Stimulated activated naive CD8-positive, alpha-beta T cell treated with anti-CD3 and anti-CD28 coated beads, Interleukin-15, Interleukin-2, amounts not matched to agents 100 ng/mL and 50 ng/mL, for 24 hours (primary cell): ENCODE measurements around the gene ATP13A3.
"Not testable (repeated sequence)": the region's sequence is repeated elsewhere in the genome, so short reads cannot be mapped to it uniquely, and the experiment has no call there.

Experiments
- H3K27ac Mint-ChIP-seq: one replicate; pipeline ENCODE4 v1.8.0; 2021; ENCODE audit warnings: mild to moderate bottlenecking, mixed read lengths
- H3K27me3 Mint-ChIP-seq: one replicate; pipeline ENCODE4 v1.8.0; 2021; ENCODE audit warnings: mixed read lengths
- H3K36me3 Mint-ChIP-seq: one replicate; pipeline ENCODE4 v1.8.0; 2021; ENCODE audit warnings: low read depth, mixed read lengths
- H3K4me1 Mint-ChIP-seq: one replicate; pipeline ENCODE4 v1.8.0; 2021; ENCODE audit warnings: low read depth, mixed read lengths
- H3K4me3 Mint-ChIP-seq: one replicate; pipeline ENCODE4 v1.8.0; 2021; ENCODE audit warnings: mild to moderate bottlenecking, mixed read lengths
- H3K9me3 Mint-ChIP-seq: one replicate; pipeline ENCODE4 v1.8.0; 2021; ENCODE audit warnings: mixed read lengths

The ATP13A3 gene

DNA sequence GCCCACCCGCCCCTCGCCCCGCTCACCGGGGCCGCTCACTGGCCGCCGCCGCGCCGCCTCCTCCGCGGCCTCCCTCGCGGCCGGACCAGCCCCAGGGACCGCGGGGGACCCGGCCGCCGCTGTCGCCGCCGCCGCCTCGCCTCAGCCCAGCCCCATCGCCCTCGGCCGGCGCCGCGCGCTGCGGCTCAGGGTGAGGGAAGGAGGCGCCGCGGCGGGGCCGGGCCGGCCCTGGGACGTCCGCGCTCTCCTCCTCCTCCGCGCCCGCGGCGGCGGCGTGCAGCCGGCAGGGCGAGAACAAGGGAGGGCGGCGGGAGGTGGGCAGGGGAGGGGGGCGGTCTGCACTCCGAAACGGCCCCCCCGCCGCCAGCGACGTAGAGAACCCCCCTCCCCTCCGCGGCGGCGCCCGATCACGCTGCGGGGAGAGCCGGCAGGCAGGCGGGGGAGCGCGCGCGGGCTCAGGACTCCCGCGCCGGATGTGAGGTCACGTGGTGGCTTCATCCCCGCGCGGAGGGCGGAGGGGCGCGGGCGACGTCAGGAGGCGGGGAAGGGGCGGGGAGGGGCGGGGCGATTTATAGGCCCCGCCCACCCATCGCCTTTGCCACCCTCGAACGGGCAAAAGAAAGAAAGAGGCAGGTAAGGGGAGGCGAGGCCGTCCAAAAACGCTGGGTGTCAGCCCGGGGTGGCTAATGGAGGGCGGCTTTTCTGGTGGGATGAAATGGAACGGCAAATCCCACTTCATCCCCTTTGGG lies at the start of gene ATP13A3:
TSS of gene ATP13A3 (minus strand) at position 463 of the 749 bp plus-strand sequence. CDS start 24,812 bp downstream, outside the sequence.
- Mint-ChIP-seq H3K4me3 (peak within 1 kb of the TSS; percentile 89), H3K9me3 (no peaks in the 10 kb centered on the region)

DNA sequence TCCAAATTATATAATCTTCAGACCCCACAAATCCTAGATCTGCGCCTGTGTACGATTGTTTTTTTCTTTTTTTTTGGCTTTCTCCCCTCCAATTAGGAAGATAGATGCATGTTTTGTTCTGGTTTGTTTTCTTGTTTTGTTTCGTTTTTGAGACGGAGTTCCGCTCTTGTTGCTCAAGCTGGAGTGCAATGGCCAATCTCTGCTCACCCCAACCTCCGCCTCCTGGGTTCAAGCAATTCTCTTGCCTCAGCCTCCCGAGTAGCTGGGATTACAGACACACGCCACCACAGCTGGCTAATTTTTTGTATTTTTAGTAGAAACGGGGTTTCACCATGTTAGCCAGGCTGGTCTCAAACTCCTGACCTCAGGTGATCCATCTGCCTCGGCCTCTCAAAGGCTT lies 48.4 kb upstream of the ATP13A3 start:
- H3K4me3 Mint-ChIP-seq, H3K36me3 Mint-ChIP-seq, H3K27ac Mint-ChIP-seq, H3K4me1 Mint-ChIP-seq, H3K27me3 Mint-ChIP-seq: not testable (repeated sequence)
- peaks cover 11% of the 10 kb centered on the region for H3K9me3 Mint-ChIP-seq

More for the DNA sequence above, at the start of gene ATP13A3:
- H3K27me3 Mint-ChIP-seq = peaks cover 5% of the 10 kb centered on the region
- H3K27ac Mint-ChIP-seq = peak within 1 kb of the TSS; percentile 93
- H3K36me3 Mint-ChIP-seq = peaks cover 27% of the 10 kb centered on the region
- H3K4me1 Mint-ChIP-seq = peaks cover 72% of the 10 kb centered on the region

DNA sequence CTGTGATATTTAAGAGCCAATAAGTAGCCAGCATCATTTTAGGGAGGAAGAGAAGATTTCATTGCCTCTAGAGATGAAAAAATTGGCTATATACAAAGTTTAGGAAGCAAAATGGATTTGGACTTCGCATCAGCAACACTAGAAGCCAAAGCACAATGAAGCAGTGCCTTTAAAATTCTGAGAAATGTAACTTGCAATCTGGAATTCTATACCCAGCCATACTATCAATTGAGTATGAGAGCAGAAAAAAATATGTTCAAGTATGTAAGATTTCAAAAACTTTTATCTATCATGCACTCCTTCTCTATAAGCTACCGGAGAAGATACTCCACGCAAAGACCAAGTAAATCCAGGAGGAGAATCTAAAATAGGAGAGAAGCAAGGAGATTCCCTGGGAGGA lies 47.4 kb upstream of the ATP13A3 start:
- H3K4me3 Mint-ChIP-seq = no peak overlapping the region
- H3K9me3 Mint-ChIP-seq = peaks cover 11% of the 10 kb centered on the region
- H3K4me1 Mint-ChIP-seq = no peaks in the 10 kb centered on the region
- H3K27me3 Mint-ChIP-seq = no peaks in the 10 kb centered on the region
- no peaks in the 10 kb centered on the region for H3K36me3 Mint-ChIP-seq
- H3K27ac Mint-ChIP-seq = no peak overlapping the region

DNA sequence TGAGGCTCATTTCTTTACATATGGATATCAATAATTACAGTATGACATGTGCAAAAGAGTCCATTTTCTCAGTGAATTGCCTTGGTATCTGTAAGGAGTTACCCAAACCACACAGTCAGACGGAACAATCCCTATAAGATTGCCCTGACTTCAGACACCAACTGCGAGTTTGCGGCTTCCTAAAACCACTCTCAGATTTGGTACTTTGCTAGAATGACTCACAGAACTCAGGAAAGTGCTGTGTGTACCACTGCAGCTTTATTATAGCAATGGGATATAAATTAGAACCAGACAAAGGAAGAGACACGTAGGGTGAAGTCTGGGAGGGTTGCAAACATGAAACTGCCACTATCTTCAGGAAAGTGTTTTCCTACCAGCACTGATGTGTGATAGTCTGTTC lies 45.8 kb upstream of the ATP13A3 start:
- H3K27ac Mint-ChIP-seq = no peak overlapping the region
- H3K4me3 Mint-ChIP-seq = no peak overlapping the region
- H3K4me1 Mint-ChIP-seq = no peaks in the 10 kb centered on the region
- no peaks in the 10 kb centered on the region for H3K27me3 Mint-ChIP-seq
- no peaks in the 10 kb centered on the region for H3K36me3 Mint-ChIP-seq
- peaks cover 11% of the 10 kb centered on the region for H3K9me3 Mint-ChIP-seq

DNA sequence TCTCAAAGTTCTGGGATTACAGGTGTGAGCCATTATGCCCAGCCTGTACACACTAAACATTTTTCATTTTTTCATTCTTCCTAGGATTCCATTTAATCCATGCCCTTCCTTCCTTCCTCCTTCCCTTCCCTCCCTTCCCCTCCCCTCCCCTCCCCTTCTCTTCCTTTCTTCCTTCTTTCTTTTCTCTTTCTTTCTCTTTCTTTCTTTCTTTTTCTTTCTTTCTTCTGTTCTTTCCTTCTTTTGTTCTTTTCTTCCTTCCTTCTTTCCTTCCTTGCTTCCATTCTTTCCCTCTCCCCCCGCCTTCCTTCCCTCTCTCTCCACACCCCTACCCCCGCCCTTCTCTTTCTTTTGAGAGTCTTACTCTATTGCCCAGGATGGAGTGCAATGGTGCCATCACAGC lies 40.9 kb upstream of the ATP13A3 start:
- peaks cover 3% of the 10 kb centered on the region for H3K4me1 Mint-ChIP-seq
- no peaks in the 10 kb centered on the region for H3K9me3 Mint-ChIP-seq
- H3K27ac Mint-ChIP-seq = no peak overlapping the region
- no peaks in the 10 kb centered on the region for H3K36me3 Mint-ChIP-seq
- no peak overlapping the region for H3K4me3 Mint-ChIP-seq
- H3K27me3 Mint-ChIP-seq = no peaks in the 10 kb centered on the region

DNA sequence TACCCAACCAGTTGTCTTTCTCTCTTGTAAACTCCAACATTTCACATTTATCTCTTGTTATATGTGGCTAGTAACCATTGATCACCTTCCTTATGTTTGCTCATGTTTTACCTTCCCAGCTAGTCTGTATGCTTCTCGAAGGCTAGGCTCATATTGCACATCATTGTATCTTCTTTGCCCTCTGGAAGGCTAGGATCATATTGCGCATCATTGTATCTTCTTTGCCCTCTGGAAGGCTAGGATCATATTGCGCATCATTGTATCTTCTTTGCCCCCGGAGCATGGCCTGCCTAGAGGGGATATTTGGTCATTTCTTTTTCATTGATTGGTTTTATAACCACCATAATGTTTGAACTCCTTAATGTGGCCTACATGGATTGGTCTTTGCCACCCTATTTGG lies 39.4 kb upstream of the ATP13A3 start:
- Mint-ChIP-seq H3K4me3 (no peak overlapping the region), H3K4me1 (peaks cover 8% of the 10 kb centered on the region), H3K36me3 (no peaks in the 10 kb centered on the region), H3K9me3 (no peaks in the 10 kb centered on the region), H3K27me3 (peaks cover 4% of the 10 kb centered on the region), H3K27ac (no peak overlapping the region)

DNA sequence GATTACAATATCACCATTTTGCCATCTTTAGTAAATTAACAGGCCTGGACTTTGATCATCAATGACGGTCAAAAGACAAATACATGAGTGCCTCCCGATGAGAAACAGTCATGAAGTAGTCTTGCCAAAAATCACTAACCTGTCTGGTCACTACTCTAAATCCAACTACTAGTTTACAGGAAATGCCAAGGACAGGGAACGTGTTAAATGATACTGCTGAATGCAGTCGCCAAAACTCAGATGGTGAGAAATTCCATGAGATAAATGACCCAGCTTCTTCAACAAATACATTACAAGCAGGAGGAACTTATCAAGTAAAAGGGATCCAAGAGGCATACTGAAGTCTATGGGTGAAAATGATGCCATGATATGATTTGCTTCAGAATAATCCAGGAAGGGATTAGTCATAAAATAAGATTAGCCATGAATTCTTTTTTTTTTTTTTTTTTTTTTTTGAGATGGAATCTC lies 35.8 kb upstream of the ATP13A3 start:
- Mint-ChIP-seq H3K36me3 (no peaks in the 10 kb centered on the region), H3K27me3 (peaks cover 4% of the 10 kb centered on the region), H3K27ac (no peak overlapping the region), H3K4me1 (peaks cover 35% of the 10 kb centered on the region), H3K9me3 (no peaks in the 10 kb centered on the region), H3K4me3 (no peak overlapping the region)

DNA sequence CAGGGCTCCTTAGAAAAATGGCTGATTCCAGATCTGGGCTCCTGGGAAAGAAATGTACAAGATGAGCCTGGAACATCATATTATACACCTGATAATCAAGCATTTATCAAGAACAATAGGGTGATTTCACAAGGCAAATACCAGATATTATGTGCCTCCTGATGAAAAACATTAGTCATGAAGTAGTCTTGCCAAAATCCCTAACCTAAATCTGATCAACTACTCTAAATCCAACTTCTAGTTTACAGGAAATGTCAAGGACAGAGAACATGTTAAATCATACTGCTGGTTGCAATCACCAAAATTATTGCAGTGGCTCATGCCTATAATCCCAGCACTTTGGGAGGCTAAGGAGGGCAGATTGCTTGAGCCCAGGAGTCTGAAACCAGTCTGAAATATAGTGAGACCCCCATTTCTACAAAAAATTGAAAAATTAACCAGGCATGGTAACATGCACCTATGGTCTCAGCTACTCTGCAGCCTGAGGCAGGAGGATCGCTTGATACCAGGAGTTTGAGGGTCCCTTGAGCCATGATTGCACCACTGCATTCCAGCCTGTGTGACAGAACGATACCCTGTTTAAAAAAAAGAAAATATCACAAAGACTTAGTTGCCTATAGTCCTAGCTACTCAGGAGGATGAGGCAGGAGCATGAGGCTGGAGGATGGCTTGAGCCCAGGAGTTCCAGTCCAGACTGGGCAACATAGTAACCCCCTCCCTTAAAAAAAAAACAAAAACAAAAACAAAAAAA lies 34.9 kb upstream of the ATP13A3 start:
- H3K9me3 Mint-ChIP-seq = no peaks in the 10 kb centered on the region
- H3K4me1 Mint-ChIP-seq = peaks cover 32% of the 10 kb centered on the region
- H3K4me3 Mint-ChIP-seq = no peak overlapping the region
- H3K27ac Mint-ChIP-seq = no peak overlapping the region
- H3K27me3 Mint-ChIP-seq = peaks cover 4% of the 10 kb centered on the region
- H3K36me3 Mint-ChIP-seq = no peaks in the 10 kb centered on the region

DNA sequence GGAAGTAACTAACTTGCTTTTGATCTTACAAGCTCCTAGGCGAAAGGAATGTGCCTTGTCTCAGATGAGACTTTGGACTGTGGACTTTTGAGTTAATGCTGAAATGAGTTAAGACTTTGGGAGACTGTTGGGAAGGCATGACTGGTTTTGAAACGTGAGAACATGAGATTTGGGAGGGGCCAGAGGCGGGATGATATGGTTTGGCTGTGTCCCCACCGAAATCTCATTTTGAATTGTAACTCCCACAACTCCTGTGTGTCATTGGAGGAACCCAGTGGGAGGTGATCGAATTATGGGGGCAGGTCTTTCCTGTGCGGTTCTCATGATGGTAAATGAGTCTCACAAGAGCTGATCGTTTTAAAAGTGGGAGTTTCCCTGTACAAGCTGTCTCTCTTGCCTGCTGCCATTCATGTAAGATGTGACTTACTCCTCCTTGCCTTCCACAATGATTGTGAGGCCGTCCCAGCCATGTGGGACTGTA lies 33.9 kb upstream of the ATP13A3 start:
- not testable (repeated sequence) for H3K9me3 Mint-ChIP-seq, H3K27me3 Mint-ChIP-seq, H3K36me3 Mint-ChIP-seq, H3K27ac Mint-ChIP-seq, H3K4me3 Mint-ChIP-seq
- peaks cover 32% of the 10 kb centered on the region for H3K4me1 Mint-ChIP-seq

DNA sequence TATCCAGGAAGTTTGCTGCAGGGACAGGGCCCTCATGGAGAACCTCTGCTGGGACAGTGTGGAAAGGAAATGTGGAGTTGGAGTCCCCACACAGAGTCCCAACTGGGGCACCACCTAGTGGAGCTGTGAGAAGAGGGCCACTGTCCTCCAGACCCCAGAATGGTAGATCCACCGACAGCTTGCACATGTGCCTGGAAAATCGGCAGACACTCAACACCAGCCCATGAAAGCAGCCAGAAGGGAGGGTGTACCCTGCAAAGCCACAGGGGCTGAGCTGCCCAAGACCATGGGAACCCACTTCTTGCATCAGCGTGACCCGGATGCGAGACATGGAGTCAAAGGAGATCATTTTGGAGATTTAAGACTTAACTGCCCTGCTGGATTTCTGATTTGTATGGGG lies 33.4 kb upstream of the ATP13A3 start:
- H3K9me3 Mint-ChIP-seq, H3K36me3 Mint-ChIP-seq, H3K4me3 Mint-ChIP-seq, H3K27me3 Mint-ChIP-seq, H3K27ac Mint-ChIP-seq: not testable (repeated sequence)
- peaks cover 32% of the 10 kb centered on the region for H3K4me1 Mint-ChIP-seq

DNA sequence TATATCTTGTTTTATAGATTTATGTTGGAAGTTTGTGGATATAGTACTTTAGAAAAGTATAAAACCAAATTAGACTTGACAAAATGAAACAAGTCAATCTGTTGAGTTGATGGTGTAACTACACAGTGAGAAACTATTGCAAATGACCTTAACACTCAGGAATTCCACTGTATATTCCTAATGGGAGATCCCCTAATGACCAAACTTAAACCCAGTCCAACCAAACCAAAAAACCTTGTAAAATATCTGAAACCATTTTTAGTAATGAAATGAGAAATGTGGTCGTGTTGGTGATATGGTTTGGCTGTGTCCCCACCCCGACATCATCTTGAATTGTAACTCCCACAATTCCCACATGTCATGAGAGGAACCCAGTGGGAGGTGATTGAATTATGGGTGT lies 31.9 kb upstream of the ATP13A3 start:
- H3K9me3 Mint-ChIP-seq = no peaks in the 10 kb centered on the region
- H3K27ac Mint-ChIP-seq = no peak overlapping the region
- H3K4me1 Mint-ChIP-seq = peaks cover 32% of the 10 kb centered on the region
- H3K36me3 Mint-ChIP-seq = no peaks in the 10 kb centered on the region
- peaks cover 11% of the 10 kb centered on the region for H3K27me3 Mint-ChIP-seq
- H3K4me3 Mint-ChIP-seq = no peak overlapping the region

DNA sequence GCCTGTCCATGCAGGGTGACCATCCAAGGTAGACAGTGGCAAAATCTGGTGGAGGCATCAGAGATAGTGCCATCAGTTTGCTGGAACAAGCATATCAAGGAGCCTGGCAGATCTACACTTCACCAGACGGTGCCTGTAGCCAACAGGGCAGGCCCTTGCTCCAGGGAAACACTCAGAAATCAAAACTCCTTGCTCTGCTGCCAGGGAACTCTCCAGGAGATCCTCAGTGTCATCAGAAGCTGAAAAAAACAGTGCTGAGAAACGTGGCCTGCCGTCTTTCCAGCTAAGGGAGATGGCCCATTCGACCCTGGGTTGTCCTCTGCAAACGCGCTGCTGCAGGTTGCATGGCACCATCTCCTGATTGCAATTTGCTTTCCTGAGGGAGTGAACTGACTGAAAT lies 30.5 kb upstream of the ATP13A3 start:
- H3K36me3 Mint-ChIP-seq = no peaks in the 10 kb centered on the region
- peaks cover 11% of the 10 kb centered on the region for H3K27me3 Mint-ChIP-seq
- H3K4me1 Mint-ChIP-seq = peaks cover 32% of the 10 kb centered on the region
- no peak overlapping the region for H3K4me3 Mint-ChIP-seq
- no peaks in the 10 kb centered on the region for H3K9me3 Mint-ChIP-seq
- no peak overlapping the region for H3K27ac Mint-ChIP-seq

DNA sequence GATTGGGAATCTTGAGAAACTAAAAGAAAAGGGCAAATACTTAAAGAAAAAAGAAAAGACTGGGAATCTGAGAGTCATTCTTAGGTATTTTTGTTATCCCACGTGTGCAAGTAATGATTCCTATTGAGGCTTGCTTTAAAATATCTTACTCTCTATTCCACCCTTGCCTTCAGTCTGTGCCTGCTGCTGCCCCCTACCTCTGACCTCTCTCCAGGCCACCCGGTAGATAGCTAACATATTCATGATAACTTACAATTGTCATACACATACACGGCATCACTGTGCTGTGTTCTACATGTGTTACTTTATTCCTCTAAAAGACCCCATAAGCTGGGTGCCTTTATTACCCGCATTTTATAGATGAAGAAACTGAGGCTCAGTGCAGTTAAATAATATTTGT lies 27.8 kb upstream of the ATP13A3 start:
- H3K9me3 Mint-ChIP-seq = no peaks in the 10 kb centered on the region
- H3K4me3 Mint-ChIP-seq = no peak overlapping the region
- no peak overlapping the region for H3K27ac Mint-ChIP-seq
- peaks cover 7% of the 10 kb centered on the region for H3K27me3 Mint-ChIP-seq
- no peaks in the 10 kb centered on the region for H3K36me3 Mint-ChIP-seq
- H3K4me1 Mint-ChIP-seq = peaks cover 14% of the 10 kb centered on the region

DNA sequence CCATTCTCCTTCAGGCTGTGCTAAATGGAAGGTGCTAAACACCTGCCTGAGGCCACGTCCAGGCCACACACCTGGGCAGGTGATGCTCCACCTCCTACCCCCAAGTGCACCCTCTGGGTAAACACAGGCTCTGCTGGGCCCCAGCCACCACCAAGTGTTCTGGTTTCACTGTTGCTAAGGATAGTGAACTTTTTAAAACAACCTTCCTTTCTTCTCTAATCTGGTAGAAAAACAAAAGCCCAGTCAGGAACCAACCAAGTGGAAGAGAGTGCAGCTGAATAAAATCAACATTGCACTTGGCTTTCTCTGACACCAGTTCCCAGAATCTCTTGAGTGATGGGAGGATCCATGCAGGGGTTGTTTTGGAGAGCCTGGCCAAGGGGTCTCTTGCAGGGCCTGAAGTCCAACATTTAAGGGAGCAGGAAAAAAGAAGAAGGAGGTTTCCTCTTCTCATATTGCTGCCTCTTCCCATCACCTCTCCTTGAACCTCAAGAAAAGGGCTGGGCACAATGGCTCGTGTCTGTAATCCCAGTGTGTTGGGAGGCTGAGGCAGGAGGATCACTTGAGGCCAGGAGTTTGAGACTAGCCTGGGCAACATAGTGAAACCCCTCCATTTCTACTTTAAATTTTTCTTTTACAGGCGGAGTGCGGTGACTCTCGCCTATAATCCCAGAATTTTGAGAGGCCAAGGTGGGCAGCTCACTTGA lies 26.2 kb upstream of the ATP13A3 start:
- no peak overlapping the region for H3K27ac Mint-ChIP-seq
- H3K4me3 Mint-ChIP-seq = no peak overlapping the region
- no peaks in the 10 kb centered on the region for H3K9me3 Mint-ChIP-seq
- H3K27me3 Mint-ChIP-seq = peaks cover 7% of the 10 kb centered on the region
- H3K4me1 Mint-ChIP-seq = no peaks in the 10 kb centered on the region
- H3K36me3 Mint-ChIP-seq = no peaks in the 10 kb centered on the region
